A549 (cell line): ENCODE measurements around the gene CDYL. TPM values are rescaled to one million over a fixed set of nuclear protein-coding genes. Genes with fewer than 3 reads are reported as not detected.

Experiments
- ATAC-seq, 2 experiments: fragments of 200-7000 bp in 1 of 2; fragments of >200 bp in 1 of 2; cut with Nextera tagmentation in 1 of 2; cut with Tn5 transposase in 1 of 2; 3 replicates each; pipeline versions ENCODE4 v1.8.0 to v1.9.1; 2018 to 2020; ENCODE audit warnings: mild to moderate bottlenecking in 1 of 2, moderate library complexity in 1 of 2
- CTCF ChIA-PET: fragments of 300-600 bp; sonication (Branson Sonifier 250); formaldehyde crosslinking; extraction: SDS; loops from one replicate; lab custom pipeline; 2021; ENCODE audit warnings: antibody characterized with exemption, inconsistent platforms; lab: Yijun Ruan, JAX
- POLR2A ChIA-PET: fragments of 350-600 bp; formaldehyde crosslinking; extraction: SDS; loops from one replicate; lab custom pipeline; 2021; ENCODE audit warnings: antibody characterized with exemption, inconsistent platforms; lab: Yijun Ruan, JAX
- DNase-seq, 2 experiments: peaks; one replicate each; pipeline versions ENCODE4 v3.0.0 to v3.0.0-alpha.2; 2011 to 2016; ENCODE audit warnings: low read depth in 1 of 2, low spot score in 1 of 2
- FAIRE-seq: peaks from 2 replicates; lab custom pipeline; 2011; peaks lifted over from hg19 to GRCh38; lab: Jason Lieb, UNC
- H3K27ac ChIP-seq, 2 experiments: fragments of >200 bp; sonication (Bioruptor Twin); formaldehyde crosslinking; 3 replicates each; pipeline ENCODE4 v1.5.1; 2016 to 2017
- H3K4me1 ChIP-seq: fragments of >200 bp; sonication (Bioruptor Twin); formaldehyde crosslinking; 3 replicates; pipeline ENCODE4 v1.6.1; 2016
- H3K4me2 ChIP-seq: fragments of >200 bp; sonication (Bioruptor Twin); formaldehyde crosslinking; 3 replicates; pipeline ENCODE4 v1.6.1; 2016
- H3K4me3 ChIP-seq: fragments of >200 bp; sonication (Bioruptor Twin); formaldehyde crosslinking; 3 replicates; pipeline ENCODE4 v1.5.1; 2016
- H3K9me3 ChIP-seq: fragments of >200 bp; sonication (Bioruptor Twin); formaldehyde crosslinking; 3 replicates; pipeline ENCODE4 v1.6.1; 2016
- BHLHE40 ChIP-seq: IDR thresholded peaks from 2 replicates; pipeline ENCODE4 v1.6.1; 2012; ENCODE audit warnings: low read depth, low read length, inconsistent platforms
- CBX2 ChIP-seq: fragments of 200-600 bp; sonication (generic); IDR thresholded peaks from 2 replicates; pipeline ENCODE4 v1.6.1; 2016; ENCODE audit warnings: low read depth, mild to moderate bottlenecking, borderline replicate concordance
- CEBPB ChIP-seq, 2 experiments: fragments of >200 bp in 1 of 2; sonication (Bioruptor Twin) in 1 of 2; formaldehyde crosslinking in 1 of 2; IDR thresholded peaks; 2 replicates each; pipeline ENCODE4 v1.6.1; 2012 to 2016
- FOSB ChIP-seq: fragments of 250-450 bp; sonication (Bioruptor Pico); IDR thresholded peaks from 2 replicates; pipeline ENCODE4 v1.5.0; 2020; ENCODE audit warnings: mild to moderate bottlenecking, moderate library complexity
- FOSL2 ChIP-seq, 2 experiments: fragments of 450-650 bp in 1 of 2; fragments of >200 bp in 1 of 2; sonication (Bioruptor Twin) in 1 of 2; formaldehyde crosslinking; IDR thresholded peaks; 2 replicates each; pipeline versions ENCODE4 v1.5.0 to v1.6.1; 2016 to 2020; ENCODE audit warnings: mild to moderate bottlenecking in 1 of 2, moderate library complexity in 1 of 2
- HDAC2 ChIP-seq: fragments of 200-600 bp; sonication (generic); IDR thresholded peaks from 2 replicates; pipeline ENCODE4 v1.6.1; 2016
- HOXB13 ChIP-seq: fragments of 250-450 bp; sonication (Bioruptor Pico); IDR thresholded peaks from 2 replicates; pipeline ENCODE4 v1.5.0; 2020; ENCODE audit warnings: low read depth, mild to moderate bottlenecking, moderate library complexity
- HOXB5 ChIP-seq: fragments of 250-450 bp; sonication (Bioruptor Pico); IDR thresholded peaks from 2 replicates; pipeline ENCODE4 v1.5.0; 2020; ENCODE audit warnings: mild to moderate bottlenecking, moderate library complexity
- JUN ChIP-seq, 2 experiments: fragments of >200 bp; sonication (Bioruptor Twin); formaldehyde crosslinking; IDR thresholded peaks; 2 replicates in 1 of 2; 3 replicates in 1 of 2; pipeline ENCODE4 v1.6.1; 2016 to 2017
- JUNB ChIP-seq: fragments of >200 bp; sonication (Bioruptor Twin); formaldehyde crosslinking; IDR thresholded peaks from 2 replicates; pipeline ENCODE4 v1.6.1; 2016
- MAZ ChIP-seq: fragments of 150-350 bp; IDR thresholded peaks from 2 replicates; pipeline ENCODE4 v1.6.1; 2014; ENCODE audit warnings: antibody characterized with exemption, low read depth, low read length, borderline replicate concordance
- MYC ChIP-seq: IDR thresholded peaks from 2 replicates; pipeline ENCODE4 v1.6.1; 2012; ENCODE audit warnings: mild to moderate bottlenecking, inconsistent platforms, low read length, improper control_type of control experiment, borderline replicate concordance
- NPAS2 ChIP-seq: fragments of 250-450 bp; sonication (Bioruptor Pico); IDR thresholded peaks from 2 replicates; pipeline ENCODE4 v1.8.0; 2022; ENCODE audit warnings: mild to moderate bottlenecking, moderate library complexity, borderline replicate concordance
- NR3C1 ChIP-seq: fragments of >200 bp; sonication (Bioruptor Twin); formaldehyde crosslinking; IDR thresholded peaks from 3 replicates; pipeline ENCODE4 v1.6.1; 2017
- POLR2AphosphoS2 ChIP-seq: conservative IDR thresholded peaks from 2 replicates; pipeline ENCODE4 v1.6.1; 2012; ENCODE audit warnings: low read length, improper control_type of control experiment, inconsistent platforms
- RARB ChIP-seq: fragments of 250-450 bp; sonication (Bioruptor Pico); IDR thresholded peaks from 2 replicates; pipeline ENCODE4 v1.8.0; 2021; ENCODE audit warnings: mild to moderate bottlenecking, moderate library complexity
- RCOR1 ChIP-seq: fragments of 150-350 bp; IDR thresholded peaks from 2 replicates; pipeline ENCODE4 v1.6.1; 2014; ENCODE audit warnings: antibody characterized with exemption, low read length, low read depth
- RFX5 ChIP-seq: fragments of 450-650 bp; IDR thresholded peaks from 2 replicates; pipeline ENCODE4 v1.7.1; 2014; ENCODE audit warnings: antibody characterized with exemption, mild to moderate bottlenecking, moderate library complexity
- SMC3 ChIP-seq: fragments of >200 bp; sonication (Bioruptor Twin); formaldehyde crosslinking; IDR thresholded peaks from 3 replicates; pipeline ENCODE4 v1.6.1; 2018; ENCODE audit warnings: inconsistent platforms
- TFCP2L1 ChIP-seq: fragments of 250-450 bp; sonication (Bioruptor Pico); IDR thresholded peaks from 2 replicates; pipeline ENCODE4 v1.5.0; 2021; ENCODE audit warnings: mild to moderate bottlenecking
- ZC3H11A ChIP-seq: fragments of 450-650 bp; IDR thresholded peaks from 2 replicates; pipeline ENCODE4 v1.6.1; 2014; ENCODE audit warnings: antibody characterized with exemption, mild to moderate bottlenecking
- ZNF302 ChIP-seq: fragments of 250-450 bp; sonication (Bioruptor Pico); IDR thresholded peaks from 2 replicates; pipeline ENCODE4 v1.9.0; 2021; ENCODE audit warnings: inconsistent platforms, mild to moderate bottlenecking, moderate library complexity
- WGBS: methylation state at CpG from one replicate; pipeline ENCODE4 v1.1.6; 2017; ENCODE audit errors: missing lambda C conversion rate; 5-methylcytosine and 5-hydroxymethylcytosine counted together
- polyA plus RNA-seq, 4 experiments: library from polyadenylated mRNA; depleted of rRNA in 3 of 4; stranded (reverse); fragments of >200 nt; fragmentation: RNase III in 1 of 4; extraction: RNeasy Plus Mini Kit Qiagen cat#74134 plus additional on column Dnase treatment in 1 of 4; gene quantifications; 2 replicates in 3 of 4; 3 replicates in 1 of 4; pipeline ENCODE4 v1.2.3, GENCODE V29; 2011 to 2017
- TF ChIP-seq, protein P1 (sequence below): IDR thresholded peaks from 2 replicates; pipeline ENCODE4 v1.6.1; 2012; ENCODE audit warnings: low read depth, borderline replicate concordance
- TF ChIP-seq, protein P2 (sequence below): fragments of >200 bp; sonication (Bioruptor Twin); formaldehyde crosslinking; IDR thresholded peaks from 3 replicates; pipeline ENCODE4 v1.5.1; 2016
- TF ChIP-seq, protein P3 (sequence below): fragments of >200 bp; sonication (Bioruptor Twin); formaldehyde crosslinking; IDR thresholded peaks from 2 replicates; pipeline ENCODE4 v1.6.1; 2016
- TF ChIP-seq, protein P4 (sequence below): IDR thresholded peaks from 2 replicates; pipeline ENCODE4 v1.6.1; 2012
- TF ChIP-seq, protein P5 (sequence below): fragments of 450-650 bp; IDR thresholded peaks from 2 replicates; pipeline ENCODE4 v1.6.1; 2014; ENCODE audit warnings: antibody characterized with exemption
- TF ChIP-seq, protein P6 (sequence below): fragments of >200 bp; sonication (Bioruptor Twin); formaldehyde crosslinking; IDR thresholded peaks from 3 replicates; pipeline ENCODE4 v1.6.1; 2016

The CDYL gene
- polyA plus RNA-seq, 2 of the 4 experiments (the other 2 are of a cell fraction), result 18.6 to 42.7 TPM

DNA sequence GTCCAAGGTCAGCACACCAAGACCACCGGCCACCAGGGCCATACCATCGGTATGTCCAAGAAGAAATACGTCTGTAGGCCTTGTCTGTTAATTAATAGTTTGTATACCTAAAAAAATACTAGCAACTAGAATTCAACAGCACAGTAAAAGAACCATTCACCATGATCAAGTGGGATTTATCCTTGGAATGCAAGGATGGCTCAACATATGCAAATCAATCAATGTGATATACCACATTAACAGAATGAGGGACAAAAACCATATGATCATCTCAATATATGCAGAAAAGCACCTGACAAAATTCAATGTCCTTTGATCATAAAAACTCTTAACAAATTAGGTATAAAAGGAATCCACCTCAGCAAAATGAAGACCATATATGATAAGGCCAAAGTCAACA, 203.2 kb downstream of the CDYL start:
- Histone ChIP-seq H3K4me2 (no peak overlapping the region), H3K9me3 (peaks cover 6% of the 10 kb centered on the region; the same call in 1 of the 3 replicates), H3K4me3 (no peak overlapping the region), H3K27ac (no peak overlapping the region), H3K4me1 (no peaks in the 10 kb centered on the region)
- ChIA-PET POLR2A (no interaction called here), CTCF (no interaction called here)
- ATAC-seq (no peak), FAIRE-seq (no peak)
- 60% methylated on average over 3 of the region's 3 CpGs for WGBS
- no peak for TF ChIP-seq POLR2AphosphoS2
- no peak for TF ChIP-seq MYC
- TF ChIP-seq JUNB, result no peak
- no peak for TF ChIP-seq RARB (CRISPR knock-in tag)
- TF ChIP-seq, protein P1, sequence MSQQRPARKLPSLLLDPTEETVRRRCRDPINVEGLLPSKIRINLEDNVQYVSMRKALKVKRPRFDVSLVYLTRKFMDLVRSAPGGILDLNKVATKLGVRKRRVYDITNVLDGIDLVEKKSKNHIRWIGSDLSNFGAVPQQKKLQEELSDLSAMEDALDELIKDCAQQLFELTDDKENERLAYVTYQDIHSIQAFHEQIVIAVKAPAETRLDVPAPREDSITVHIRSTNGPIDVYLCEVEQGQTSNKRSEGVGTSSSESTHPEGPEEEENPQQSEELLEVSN, result no peak
- TF ChIP-seq, all 56 proteins: peak for 0
- DNase-seq, result no peak

DNA sequence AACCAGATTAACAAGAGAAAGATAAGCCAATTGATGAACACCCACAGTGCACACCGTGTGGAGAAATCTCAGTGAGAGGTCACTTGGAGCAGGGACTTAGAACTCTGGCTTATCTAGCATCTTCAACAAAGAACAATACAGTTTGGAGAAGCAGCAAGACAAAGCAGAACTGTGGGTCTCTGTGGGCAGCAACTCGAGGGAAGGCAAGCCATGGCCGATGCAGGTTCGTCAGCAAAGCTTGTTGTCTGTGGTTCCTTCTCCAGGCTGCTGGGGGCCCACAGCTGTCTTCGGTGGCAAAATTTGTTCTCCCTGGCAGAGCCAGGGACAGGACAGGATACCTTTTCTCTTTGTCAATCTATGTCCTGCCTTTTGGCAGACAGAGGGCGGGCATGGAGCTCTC, 205.6 kb downstream of the CDYL start:
- peaks cover 6% of the 10 kb centered on the region; the same call in 1 of the 3 replicates for H3K9me3 ChIP-seq
- ATAC-seq, result no peak
- H3K4me2 ChIP-seq, result no peak overlapping the region
- DNase-seq, result no peak
- WGBS, result 57% methylated on average over 6 of the region's 6 CpGs
- H3K4me1 ChIP-seq, result no peaks in the 10 kb centered on the region
- TF ChIP-seq RARB (CRISPR knock-in tag), result no peak
- TF ChIP-seq NPAS2, result no peak
- no peak for TF ChIP-seq RCOR1
- TF ChIP-seq HDAC2, result no peak
- TF ChIP-seq MAZ, result no peak
- no peak for TF ChIP-seq JUN (IDR thresholded peaks at IDR 0.05)
- TF ChIP-seq CBX2, result no peak
- TF ChIP-seq BHLHE40, result no peak
- TF ChIP-seq, protein P2, sequence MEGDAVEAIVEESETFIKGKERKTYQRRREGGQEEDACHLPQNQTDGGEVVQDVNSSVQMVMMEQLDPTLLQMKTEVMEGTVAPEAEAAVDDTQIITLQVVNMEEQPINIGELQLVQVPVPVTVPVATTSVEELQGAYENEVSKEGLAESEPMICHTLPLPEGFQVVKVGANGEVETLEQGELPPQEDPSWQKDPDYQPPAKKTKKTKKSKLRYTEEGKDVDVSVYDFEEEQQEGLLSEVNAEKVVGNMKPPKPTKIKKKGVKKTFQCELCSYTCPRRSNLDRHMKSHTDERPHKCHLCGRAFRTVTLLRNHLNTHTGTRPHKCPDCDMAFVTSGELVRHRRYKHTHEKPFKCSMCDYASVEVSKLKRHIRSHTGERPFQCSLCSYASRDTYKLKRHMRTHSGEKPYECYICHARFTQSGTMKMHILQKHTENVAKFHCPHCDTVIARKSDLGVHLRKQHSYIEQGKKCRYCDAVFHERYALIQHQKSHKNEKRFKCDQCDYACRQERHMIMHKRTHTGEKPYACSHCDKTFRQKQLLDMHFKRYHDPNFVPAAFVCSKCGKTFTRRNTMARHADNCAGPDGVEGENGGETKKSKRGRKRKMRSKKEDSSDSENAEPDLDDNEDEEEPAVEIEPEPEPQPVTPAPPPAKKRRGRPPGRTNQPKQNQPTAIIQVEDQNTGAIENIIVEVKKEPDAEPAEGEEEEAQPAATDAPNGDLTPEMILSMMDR, result no peak
- TF ChIP-seq TFCP2L1, result no peak
- TF ChIP-seq, protein P3, sequence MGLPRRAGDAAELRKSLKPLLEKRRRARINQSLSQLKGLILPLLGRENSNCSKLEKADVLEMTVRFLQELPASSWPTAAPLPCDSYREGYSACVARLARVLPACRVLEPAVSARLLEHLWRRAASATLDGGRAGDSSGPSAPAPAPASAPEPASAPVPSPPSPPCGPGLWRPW, result no peak
- TF ChIP-seq, protein P4, sequence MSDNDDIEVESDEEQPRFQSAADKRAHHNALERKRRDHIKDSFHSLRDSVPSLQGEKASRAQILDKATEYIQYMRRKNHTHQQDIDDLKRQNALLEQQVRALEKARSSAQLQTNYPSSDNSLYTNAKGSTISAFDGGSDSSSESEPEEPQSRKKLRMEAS, result no peak
- no peak for TF ChIP-seq FOSB (CRISPR knock-in tag)
- TF ChIP-seq, protein P5, sequence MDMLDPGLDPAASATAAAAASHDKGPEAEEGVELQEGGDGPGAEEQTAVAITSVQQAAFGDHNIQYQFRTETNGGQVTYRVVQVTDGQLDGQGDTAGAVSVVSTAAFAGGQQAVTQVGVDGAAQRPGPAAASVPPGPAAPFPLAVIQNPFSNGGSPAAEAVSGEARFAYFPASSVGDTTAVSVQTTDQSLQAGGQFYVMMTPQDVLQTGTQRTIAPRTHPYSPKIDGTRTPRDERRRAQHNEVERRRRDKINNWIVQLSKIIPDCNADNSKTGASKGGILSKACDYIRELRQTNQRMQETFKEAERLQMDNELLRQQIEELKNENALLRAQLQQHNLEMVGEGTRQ, result no peak
- TF ChIP-seq, protein P6, sequence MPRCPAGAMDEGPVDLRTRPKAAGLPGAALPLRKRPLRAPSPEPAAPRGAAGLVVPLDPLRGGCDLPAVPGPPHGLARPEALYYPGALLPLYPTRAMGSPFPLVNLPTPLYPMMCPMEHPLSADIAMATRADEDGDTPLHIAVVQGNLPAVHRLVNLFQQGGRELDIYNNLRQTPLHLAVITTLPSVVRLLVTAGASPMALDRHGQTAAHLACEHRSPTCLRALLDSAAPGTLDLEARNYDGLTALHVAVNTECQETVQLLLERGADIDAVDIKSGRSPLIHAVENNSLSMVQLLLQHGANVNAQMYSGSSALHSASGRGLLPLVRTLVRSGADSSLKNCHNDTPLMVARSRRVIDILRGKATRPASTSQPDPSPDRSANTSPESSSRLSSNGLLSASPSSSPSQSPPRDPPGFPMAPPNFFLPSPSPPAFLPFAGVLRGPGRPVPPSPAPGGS, result no peak
- no peak overlapping the region for H3K4me3 ChIP-seq
- no peak overlapping the region for H3K27ac ChIP-seq
- CTCF ChIA-PET, result interaction anchor here (2.8 kb wide), 1 partner anchor 17 kb away, joined by 7 read pairs; no protein-coding TSS in a partner anchor
- no peak for FAIRE-seq
- POLR2A ChIA-PET, result no interaction called here

DNA sequence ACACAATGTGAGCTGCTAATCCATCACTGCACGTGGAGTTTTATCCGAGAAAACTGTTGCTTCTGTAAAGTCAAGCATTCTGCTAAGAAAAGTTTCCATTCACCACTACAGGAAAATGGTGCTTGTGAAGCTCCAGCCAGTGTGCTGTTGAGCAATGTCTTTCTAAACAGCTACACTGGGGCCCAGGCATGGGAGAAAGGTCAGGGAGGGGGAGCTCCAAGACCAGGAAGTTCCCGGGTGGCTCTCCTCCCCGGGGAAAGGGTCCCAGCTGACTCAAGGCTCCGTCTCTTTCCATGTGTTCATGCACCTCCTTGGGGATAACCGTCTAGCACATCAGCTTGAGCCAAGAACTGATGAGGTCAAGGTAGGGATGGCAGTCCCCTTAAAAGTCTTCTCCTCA, 207.1 kb downstream of the CDYL start:
- ATAC-seq (no peak), FAIRE-seq (no peak), DNase-seq (no peak)
- no peak overlapping the region for H3K4me2 ChIP-seq
- no peak for TF ChIP-seq MAZ
- TF ChIP-seq, protein P3, result no peak
- no peak for TF ChIP-seq MYC
- TF ChIP-seq, protein P1, result no peak
- TF ChIP-seq, protein P4, result no peak
- TF ChIP-seq HOXB5 (CRISPR knock-in tag), result no peak
- TF ChIP-seq ZNF302 (CRISPR knock-in tag), result no peak
- TF ChIP-seq NR3C1, result no peak
- no peak for TF ChIP-seq FOSB (CRISPR knock-in tag)
- no peak for TF ChIP-seq ZC3H11A
- TF ChIP-seq SMC3, result no peak
- TF ChIP-seq CEBPB (IDR thresholded peaks at IDR 0.05), result no peak
- no peak for TF ChIP-seq FOSL2 (IDR thresholded peaks at IDR 0.05)
- no peak for TF ChIP-seq FOSL2 (CRISPR knock-in tag; IDR thresholded peaks at IDR 0.05)
- TF ChIP-seq RFX5, result no peak
- no peak for TF ChIP-seq HOXB13 (CRISPR knock-in tag)
- 50% methylated on average over 5 of the region's 6 CpGs for WGBS
- no peak overlapping the region for H3K4me3 ChIP-seq
- POLR2A ChIA-PET, result no interaction called here
- peaks cover 6% of the 10 kb centered on the region; the same call in 1 of the 3 replicates for H3K9me3 ChIP-seq
- H3K27ac ChIP-seq, result no peak overlapping the region
- CTCF ChIA-PET, result interaction anchor here (2.8 kb wide), 1 partner anchor 16 kb away, joined by 7 read pairs; no protein-coding TSS in a partner anchor
- H3K4me1 ChIP-seq, result no peaks in the 10 kb centered on the region
